Mucosa of rectum (tissue), 2 donors: Measurements from ENCODE around the gene ACTA2.
A peak's percentile ranks its signal among the peaks of the same experiment; 100 is the strongest.

ENCODE experiments used
- H3K27ac ChIP-seq, 2 donors: one replicate each; pipeline ENCODE4 v1.7.0; 2013; ENCODE audit warnings: inconsistent platforms in 2 of 2, low read depth in 2 of 2, low read length in 2 of 2
- H3K27me3 ChIP-seq, 2 donors: one replicate each; pipeline ENCODE4 v1.7.0; 2013; ENCODE audit warnings: low read length in 2 of 2; ENCODE audit not compliant: control insufficient read depth in 2 of 2, insufficient read depth in 2 of 2
- H3K36me3 ChIP-seq, 2 donors: one replicate each; pipeline ENCODE4 v1.7.0; 2013; ENCODE audit warnings: low read length in 2 of 2; ENCODE audit not compliant: control insufficient read depth in 2 of 2, insufficient read depth in 2 of 2
- H3K4me1 ChIP-seq, 2 donors: one replicate each; pipeline ENCODE4 v1.7.0; 2013; ENCODE audit warnings: low read length in 2 of 2, mild to moderate bottlenecking in 1 of 2; ENCODE audit not compliant: control insufficient read depth in 2 of 2, insufficient read depth in 2 of 2
- H3K4me3 ChIP-seq, 2 donors: one replicate each; pipeline ENCODE4 v1.7.0; 2013; ENCODE audit warnings: low read length in 2 of 2
- H3K9ac ChIP-seq, 2 donors: one replicate each; pipeline ENCODE4 v1.7.0; 2013; ENCODE audit warnings: low read length in 2 of 2, low read depth in 1 of 2, mild to moderate bottlenecking in 1 of 2
- H3K9me3 ChIP-seq, 2 donors: one replicate each; pipeline ENCODE4 v1.7.0; 2013; ENCODE audit warnings: low read length in 2 of 2; ENCODE audit not compliant: control insufficient read depth in 2 of 2
- donor health status: healthy.
- donor health status: Normal muscosa, but diverticular disease.

Gene ACTA2

GRCh38 chr10:88952647-88953111 is at the start of gene ACTA2:
Gene ACTA2, minus strand, starts transcription at chr10:88952773. Its CDS starts 3,843 bp downstream, at chr10:88948930.
- H3K36me3 ChIP-seq, result no peaks in the 10 kb centered on the region
- no peaks in the 10 kb centered on the region for H3K9me3 ChIP-seq
- peak within 1 kb of the TSS; percentile 76 to 81 for H3K27ac ChIP-seq
- peak within 1 kb of the TSS in 1 of 2 donors; percentile 54 for H3K9ac ChIP-seq
- H3K27me3 ChIP-seq, result no peaks in the 10 kb centered on the region
- H3K4me3 ChIP-seq, result peak within 1 kb of the TSS; percentile 11 to 46
- H3K4me1 ChIP-seq, result peaks cover 0 to 5% of the 10 kb centered on the region in 2 donors

GRCh38 chr10:89001729-89002072 is 49.1 kb upstream of the ACTA2 start:
- no peak overlapping the region for H3K9ac ChIP-seq
- peaks cover 5 to 27% of the 10 kb centered on the region in 2 donors for H3K4me1 ChIP-seq
- H3K27ac ChIP-seq, result peak overlapping the region in 1 of 2 donors; percentile 49
- H3K27me3 ChIP-seq, result no peaks in the 10 kb centered on the region
- no peaks in the 10 kb centered on the region for H3K9me3 ChIP-seq
- H3K4me3 ChIP-seq, result no peak overlapping the region
- H3K36me3 ChIP-seq, result peaks cover 0 to 8% of the 10 kb centered on the region in 2 donors

GRCh38 chr10:89001024-89001728 is 48.6 kb upstream of the ACTA2 start:
- peaks cover 7 to 25% of the 10 kb centered on the region in 2 donors for H3K4me1 ChIP-seq
- H3K27ac ChIP-seq, result peak overlapping the region; percentile 49 to 56
- peaks cover 0 to 8% of the 10 kb centered on the region in 2 donors for H3K36me3 ChIP-seq
- no peaks in the 10 kb centered on the region for H3K27me3 ChIP-seq
- H3K9me3 ChIP-seq, result no peaks in the 10 kb centered on the region
- peak overlapping the region in 1 of 2 donors; percentile 27 for H3K9ac ChIP-seq
- H3K4me3 ChIP-seq, result peak overlapping the region; percentile 18 to 27

GRCh38 chr10:88999625-89000024 is 47.1 kb upstream of the ACTA2 start:
- Histone ChIP-seq H3K4me1 (peaks cover 15 to 28% of the 10 kb centered on the region in 2 donors), H3K27ac (peak overlapping the region in 1 of 2 donors; percentile 44), H3K9ac (peak overlapping the region in 1 of 2 donors; percentile 20), H3K4me3 (no peak overlapping the region), H3K36me3 (peaks cover 0 to 8% of the 10 kb centered on the region in 2 donors), H3K9me3 (no peaks in the 10 kb centered on the region), H3K27me3 (no peaks in the 10 kb centered on the region)

GRCh38 chr10:88996927-88997326 is 44.4 kb upstream of the ACTA2 start:
- Histone ChIP-seq H3K4me3 (no peak overlapping the region), H3K9me3 (no peaks in the 10 kb centered on the region), H3K27ac (no peak overlapping the region), H3K27me3 (no peaks in the 10 kb centered on the region), H3K4me1 (peaks cover 21 to 42% of the 10 kb centered on the region in 2 donors), H3K9ac (no peak overlapping the region), H3K36me3 (no peaks in the 10 kb centered on the region)

- Histone ChIP-seq H3K9me3 (no peaks in the 10 kb centered on the region), H3K27ac (peak overlapping the region; percentile 50 to 52)
Observed at GRCh38 chr10:88995156-88995876, 42.7 kb upstream of the ACTA2 start.

GRCh38 chr10:88994019-88994418 is 41.4 kb upstream of the ACTA2 start:
- Histone ChIP-seq H3K27me3 (no peaks in the 10 kb centered on the region), H3K36me3 (no peaks in the 10 kb centered on the region), H3K4me1 (peaks cover 29 to 36% of the 10 kb centered on the region in 2 donors), H3K9ac (peak overlapping the region in 1 of 2 donors; percentile 1), H3K9me3 (no peaks in the 10 kb centered on the region), H3K27ac (peak overlapping the region in 1 of 2 donors; percentile 28), H3K4me3 (peak overlapping the region in 1 of 2 donors; percentile 98)

More at GRCh38 chr10:88995156-88995876, 42.7 kb upstream of the ACTA2 start:
- H3K9ac ChIP-seq, result peak overlapping the region in 1 of 2 donors; percentile 36
- H3K27me3 ChIP-seq, result no peaks in the 10 kb centered on the region
- peak overlapping the region in 1 of 2 donors; percentile 45 for H3K4me3 ChIP-seq
- H3K4me1 ChIP-seq, result peaks cover 21 to 27% of the 10 kb centered on the region in 2 donors
- no peaks in the 10 kb centered on the region for H3K36me3 ChIP-seq

- Histone ChIP-seq H3K4me3 (peak overlapping the region; percentile 78 to 98), H3K36me3 (no peaks in the 10 kb centered on the region), H3K27me3 (no peaks in the 10 kb centered on the region), H3K4me1 (peaks cover 29 to 36% of the 10 kb centered on the region in 2 donors), H3K9ac (peak overlapping the region; percentile 93 to 97), H3K27ac (peak overlapping the region; percentile 34 to 49), H3K9me3 (no peaks in the 10 kb centered on the region)
Observed at GRCh38 chr10:88992921-88993524, 40.5 kb upstream of the ACTA2 start.

- peak overlapping the region; percentile 93 to 97 for H3K9ac ChIP-seq
- no peaks in the 10 kb centered on the region for H3K27me3 ChIP-seq
- peaks cover 26 to 37% of the 10 kb centered on the region in 2 donors for H3K4me1 ChIP-seq
- no peaks in the 10 kb centered on the region for H3K36me3 ChIP-seq
- H3K4me3 ChIP-seq, result peak overlapping the region; percentile 78 to 98
- H3K9me3 ChIP-seq, result no peaks in the 10 kb centered on the region
- peak overlapping the region; percentile 95 to 97 for H3K27ac ChIP-seq
Observed at GRCh38 chr10:88991899-88992320, 39.3 kb upstream of the ACTA2 start.
